Occipital lobe (tissue), 2 donors: ENCODE measurements around the gene TPBGL. TPM values are rescaled to one million over a fixed set of nuclear protein-coding genes. Genes with fewer than 3 reads are reported as not detected.

Experiments used
- DNase-seq: peaks from one replicate; lab custom pipeline; 2025; lab: John Stamatoyannopoulos, UW
- total RNA-seq: library from RNA; depleted of rRNA; stranded (reverse); fragments of >200 nt; gene quantifications from one replicate; pipeline ENCODE4 v1.2.3, GENCODE V29; 2014

TPBGL gene
- total RNA-seq, 1 donor from 2014 or later, result under 0.01 TPM

- DNase-seq, result no peak
Observed at GRCh38 chr11:75291741-75292140, 51.2 kb downstream of the TPBGL start.

DNA sequence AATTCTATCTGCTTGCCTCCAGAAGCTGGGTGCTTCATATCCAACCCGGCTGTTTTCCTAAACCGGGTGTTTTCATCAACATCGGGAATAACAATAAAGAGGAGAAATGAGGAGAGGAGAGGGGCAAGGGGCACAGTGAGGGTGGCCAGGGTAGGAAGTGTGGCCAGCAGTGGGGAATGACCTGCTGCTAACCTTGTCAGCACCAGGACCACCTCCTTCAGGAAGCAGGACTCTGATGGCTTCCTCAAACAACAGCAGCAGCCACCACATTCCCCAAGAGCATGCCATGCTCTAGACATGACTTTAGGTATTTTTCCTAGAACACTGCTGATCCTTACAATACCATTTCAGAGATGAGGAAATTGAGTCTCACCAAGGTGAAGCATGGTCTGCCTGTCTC, 52.4 kb downstream of the TPBGL start:
- DNase-seq, result no peak

Other genes starting within 250 kb of the TPBGL start
- not detected for gene OR2AT4, start 143.9 kb upstream of the TPBGL start, total RNA-seq
- 9.2 TPM for gene SLCO2B1, start 89.7 kb upstream of the TPBGL start, total RNA-seq
- gene ARRB1, start 110.9 kb downstream of the TPBGL start, total RNA-seq, result 55.4 TPM
- 1,342 TPM for gene RPS3, start 158.7 kb downstream of the TPBGL start, total RNA-seq
- 28.5 TPM for gene KLHL35, start 192.4 kb downstream of the TPBGL start, total RNA-seq